Mesendoderm (in vitro differentiated cells): Measurements from ENCODE around the gene TXN2.
"Not testable (repeated sequence)": the region's sequence is repeated elsewhere in the genome, so short reads cannot be mapped to it uniquely, and the experiment has no call there.

ENCODE experiments used
- DNase-seq: peaks from one replicate; pipeline ENCODE4 v3.0.0; 2013
- H2AK5ac ChIP-seq: 2 replicates; pipeline ENCODE4 v1.6.1; 2013; ENCODE audit warnings: low read length, inconsistent platforms
- H2BK120ac ChIP-seq: 2 replicates; pipeline ENCODE4 v1.6.1; 2013; ENCODE audit warnings: low read depth, mild to moderate bottlenecking, low read length, moderate library complexity, mixed read lengths
- H2BK15ac ChIP-seq: replicated peaks from 2 replicates; pipeline ENCODE4 v1.6.1; 2013; ENCODE audit warnings: low read depth, mild to moderate bottlenecking, moderate library complexity
- H2BK5ac ChIP-seq: 2 replicates; pipeline ENCODE4 v1.6.1; 2013; ENCODE audit warnings: low read length, inconsistent platforms
- H3K18ac ChIP-seq: 2 replicates; pipeline ENCODE4 v1.6.1; 2013; ENCODE audit warnings: mild to moderate bottlenecking, low read length, mixed read lengths
- H3K23ac ChIP-seq: one replicate; pipeline ENCODE4 v1.6.1; 2013; ENCODE audit warnings: low read length
- H3K27ac ChIP-seq: 2 replicates; pipeline ENCODE4 v1.5.1; 2013; ENCODE audit warnings: low read depth, mild to moderate bottlenecking, inconsistent platforms, low read length, moderate library complexity
- H3K27me3 ChIP-seq: 2 replicates; pipeline ENCODE4 v1.6.1; 2013; ENCODE audit warnings: low read length, control low read depth, mild to moderate bottlenecking, inconsistent platforms; ENCODE audit not compliant: insufficient read depth, poor library complexity
- H3K36me3 ChIP-seq: 2 replicates; pipeline ENCODE4 v1.6.1; 2013; ENCODE audit warnings: low read length, inconsistent platforms; ENCODE audit not compliant: control insufficient read depth, insufficient read depth
- H3K4ac ChIP-seq: one replicate; pipeline ENCODE4 v1.6.1; 2013; ENCODE audit warnings: low read depth, mild to moderate bottlenecking, low read length, moderate library complexity
- H3K4me1 ChIP-seq: 2 replicates; pipeline ENCODE4 v1.6.1; 2013; ENCODE audit warnings: low read depth, low read length, inconsistent platforms; ENCODE audit not compliant: control insufficient read depth
- H3K4me2 ChIP-seq: 2 replicates; pipeline ENCODE4 v1.6.1; 2013; ENCODE audit warnings: low read length
- H3K4me3 ChIP-seq: 2 replicates; pipeline ENCODE4 v1.5.1; 2013; ENCODE audit warnings: mild to moderate bottlenecking, low read length
- H3K56ac ChIP-seq: one replicate; pipeline ENCODE4 v1.6.1; 2013; ENCODE audit warnings: low read length
- H3K79me1 ChIP-seq: 2 replicates; pipeline ENCODE4 v1.6.1; 2013; ENCODE audit warnings: low read length, inconsistent platforms
- H3K79me2 ChIP-seq: 2 replicates; pipeline ENCODE4 v1.6.1; 2013; ENCODE audit warnings: mild to moderate bottlenecking, low read length; ENCODE audit not compliant: control insufficient read depth, insufficient read depth
- H3K9ac ChIP-seq: 2 replicates; pipeline ENCODE4 v1.6.1; 2013; ENCODE audit warnings: low read length, inconsistent platforms
- H4K5ac ChIP-seq: one replicate; pipeline ENCODE4 v1.6.1; 2013; ENCODE audit warnings: low read length
- H4K8ac ChIP-seq: one replicate; pipeline ENCODE4 v1.6.1; 2013; ENCODE audit warnings: low read depth, mild to moderate bottlenecking, control low read depth, low read length, moderate library complexity
- WGBS: extraction: QIAGEN DNeasy Blood & Tissue Kit; methylation state at CpG from one replicate; pipeline ENCODE4 v1.1.7; 2013; ENCODE audit warnings: low lambda C conversion rate, missing lambda C conversion rate; ENCODE audit not compliant: insufficient coverage; ENCODE audit errors: extremely low coverage; 5-methylcytosine and 5-hydroxymethylcytosine counted together

The TXN2 gene

DNA sequence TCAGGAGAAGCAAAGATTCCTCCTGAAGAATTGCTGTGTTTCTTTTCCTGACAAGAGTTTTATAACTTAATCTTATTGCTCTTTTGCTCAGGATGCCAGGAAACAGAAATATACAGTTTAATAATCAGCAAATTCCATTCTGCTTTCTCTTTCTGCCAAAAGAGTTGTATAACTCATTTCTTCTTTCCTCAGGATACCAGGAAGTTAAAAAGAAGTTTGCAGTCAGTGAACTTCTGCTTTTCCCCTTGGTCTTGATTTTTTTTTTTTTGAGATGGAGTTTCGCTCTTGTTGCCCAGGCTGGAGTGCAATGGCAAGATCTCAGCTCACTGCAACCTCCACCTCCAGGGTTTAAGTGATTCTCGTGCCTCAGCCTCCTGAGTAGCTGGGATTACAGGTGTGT lies 38.5 kb upstream of the TXN2 start:
- H3K4me1 ChIP-seq, H3K79me2 ChIP-seq, DNase-seq, H2BK120ac ChIP-seq, H3K9ac ChIP-seq, H3K27me3 ChIP-seq, H2AK5ac ChIP-seq, H3K4me3 ChIP-seq, H3K4ac ChIP-seq, H2BK15ac ChIP-seq, H2BK5ac ChIP-seq, H3K27ac ChIP-seq, H3K23ac ChIP-seq, H3K56ac ChIP-seq, H4K5ac ChIP-seq, H3K18ac ChIP-seq, H3K4me2 ChIP-seq, H3K79me1 ChIP-seq, H4K8ac ChIP-seq: not testable (repeated sequence)
- H3K36me3 ChIP-seq = peaks cover 39% of the 10 kb centered on the region
- no CpG with 5 or more reads among the region's 2 CpGs for WGBS

DNA sequence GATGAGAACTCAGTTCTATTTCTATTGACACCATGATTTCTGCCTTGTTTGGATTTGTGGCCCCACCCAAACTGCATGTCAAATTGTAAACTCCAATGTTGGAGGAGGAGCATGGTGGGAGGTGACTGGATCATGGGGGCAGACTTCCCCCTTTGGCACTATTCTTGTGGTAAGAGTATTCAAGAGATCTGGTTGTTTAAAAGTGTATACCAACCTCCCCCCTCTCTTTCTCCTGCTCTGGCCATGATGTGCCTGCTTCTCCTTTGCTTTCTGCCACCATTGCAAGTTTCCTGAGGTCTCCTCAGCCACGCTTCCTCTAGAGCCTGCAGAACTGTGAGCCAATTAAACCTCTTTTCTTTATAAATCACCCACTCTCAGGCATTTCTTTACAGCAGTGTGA lies 33.3 kb upstream of the TXN2 start:
- Histone ChIP-seq H4K8ac (no peak overlapping the region), H3K27me3 (no peaks in the 10 kb centered on the region), H3K4me2 (no peak overlapping the region), H3K4ac (no peak overlapping the region), H3K9ac (no peak overlapping the region), H2BK15ac (no peak overlapping the region), H3K18ac (no peak overlapping the region), H2BK5ac (no peak overlapping the region), H3K23ac (no peak overlapping the region), H3K56ac (no peak overlapping the region), H2BK120ac (no peak overlapping the region), H3K79me2 (no peaks in the 10 kb centered on the region), H4K5ac (no peak overlapping the region), H3K79me1 (no peaks in the 10 kb centered on the region), H2AK5ac (no peak overlapping the region), H3K36me3 (peaks cover 47% of the 10 kb centered on the region), H3K4me1 (no peaks in the 10 kb centered on the region), H3K27ac (no peak overlapping the region), H3K4me3 (no peak overlapping the region)
- DNase-seq = no peak
- no CpG with 5 or more reads among the region's 1 CpG for WGBS

DNA sequence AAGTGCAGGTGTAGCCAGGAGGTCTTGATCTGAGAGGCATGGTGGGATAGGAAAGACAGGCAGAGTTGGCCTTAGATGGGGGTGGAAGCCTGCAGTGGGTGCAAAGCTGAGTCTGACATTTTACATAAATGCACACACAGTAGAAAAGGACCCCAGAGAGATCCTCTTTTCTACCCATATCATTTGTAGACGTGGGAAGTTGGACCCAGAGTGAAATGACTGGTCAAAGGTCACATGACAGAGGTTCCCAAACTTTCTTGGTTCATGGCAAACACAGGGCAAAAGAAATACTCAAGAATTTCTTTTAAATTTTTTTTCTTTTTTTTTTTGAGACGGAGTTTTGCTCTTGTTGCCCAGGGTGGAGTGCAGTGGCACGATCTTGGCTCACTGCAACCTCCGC lies 31.6 kb upstream of the TXN2 start:
- no peak overlapping the region for H2AK5ac ChIP-seq
- H3K27ac ChIP-seq = no peak overlapping the region
- WGBS = no CpG with 5 or more reads among the region's 4 CpGs
- no peak overlapping the region for H3K4ac ChIP-seq
- no peak overlapping the region for H3K56ac ChIP-seq
- no peaks in the 10 kb centered on the region for H3K27me3 ChIP-seq
- H3K23ac ChIP-seq = no peak overlapping the region
- no peak for DNase-seq
- no peak overlapping the region for H4K8ac ChIP-seq
- no peak overlapping the region for H2BK15ac ChIP-seq
- H3K79me1 ChIP-seq = no peaks in the 10 kb centered on the region
- no peak overlapping the region for H2BK5ac ChIP-seq
- no peaks in the 10 kb centered on the region for H3K79me2 ChIP-seq
- no peak overlapping the region for H4K5ac ChIP-seq
- no peak overlapping the region for H3K4me3 ChIP-seq
- no peak overlapping the region for H3K9ac ChIP-seq
- no peak overlapping the region for H3K18ac ChIP-seq
- H3K4me2 ChIP-seq = no peak overlapping the region
- no peak overlapping the region for H2BK120ac ChIP-seq
- H3K36me3 ChIP-seq = peaks cover 34% of the 10 kb centered on the region
- no peaks in the 10 kb centered on the region for H3K4me1 ChIP-seq

DNA sequence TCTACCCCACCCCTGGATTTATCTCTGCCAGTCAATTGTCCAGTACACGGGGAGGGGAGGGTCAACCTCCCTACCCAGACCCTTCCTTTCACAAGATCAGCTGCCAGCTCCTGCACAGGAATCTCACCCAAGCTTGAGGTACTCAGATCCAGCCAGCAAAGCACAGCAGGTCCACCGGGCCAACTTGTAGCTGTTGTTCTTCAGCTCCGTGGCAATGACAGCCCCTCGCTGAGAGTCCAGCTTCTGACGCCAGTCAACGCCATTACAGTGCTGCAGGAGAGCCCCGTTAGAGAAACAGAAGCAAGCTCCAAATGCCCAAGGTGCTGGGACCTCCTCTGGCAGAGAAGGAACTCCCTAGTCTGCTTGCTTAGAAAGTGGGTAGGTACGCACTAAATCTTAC lies 30.9 kb upstream of the TXN2 start:
- Histone ChIP-seq H2AK5ac (no peak overlapping the region), H3K4me1 (no peaks in the 10 kb centered on the region), H3K27me3 (no peaks in the 10 kb centered on the region), H3K4me2 (no peak overlapping the region), H3K79me1 (no peaks in the 10 kb centered on the region), H2BK15ac (no peak overlapping the region), H3K23ac (no peak overlapping the region), H4K5ac (no peak overlapping the region), H4K8ac (no peak overlapping the region), H3K18ac (no peak overlapping the region), H2BK120ac (no peak overlapping the region), H3K27ac (no peak overlapping the region), H2BK5ac (no peak overlapping the region), H3K36me3 (peaks cover 33% of the 10 kb centered on the region), H3K4me3 (no peak overlapping the region), H3K4ac (no peak overlapping the region), H3K9ac (no peak overlapping the region), H3K79me2 (no peaks in the 10 kb centered on the region), H3K56ac (no peak overlapping the region)
- DNase-seq = no peak
- no CpG with 5 or more reads among the region's 8 CpGs for WGBS

DNA sequence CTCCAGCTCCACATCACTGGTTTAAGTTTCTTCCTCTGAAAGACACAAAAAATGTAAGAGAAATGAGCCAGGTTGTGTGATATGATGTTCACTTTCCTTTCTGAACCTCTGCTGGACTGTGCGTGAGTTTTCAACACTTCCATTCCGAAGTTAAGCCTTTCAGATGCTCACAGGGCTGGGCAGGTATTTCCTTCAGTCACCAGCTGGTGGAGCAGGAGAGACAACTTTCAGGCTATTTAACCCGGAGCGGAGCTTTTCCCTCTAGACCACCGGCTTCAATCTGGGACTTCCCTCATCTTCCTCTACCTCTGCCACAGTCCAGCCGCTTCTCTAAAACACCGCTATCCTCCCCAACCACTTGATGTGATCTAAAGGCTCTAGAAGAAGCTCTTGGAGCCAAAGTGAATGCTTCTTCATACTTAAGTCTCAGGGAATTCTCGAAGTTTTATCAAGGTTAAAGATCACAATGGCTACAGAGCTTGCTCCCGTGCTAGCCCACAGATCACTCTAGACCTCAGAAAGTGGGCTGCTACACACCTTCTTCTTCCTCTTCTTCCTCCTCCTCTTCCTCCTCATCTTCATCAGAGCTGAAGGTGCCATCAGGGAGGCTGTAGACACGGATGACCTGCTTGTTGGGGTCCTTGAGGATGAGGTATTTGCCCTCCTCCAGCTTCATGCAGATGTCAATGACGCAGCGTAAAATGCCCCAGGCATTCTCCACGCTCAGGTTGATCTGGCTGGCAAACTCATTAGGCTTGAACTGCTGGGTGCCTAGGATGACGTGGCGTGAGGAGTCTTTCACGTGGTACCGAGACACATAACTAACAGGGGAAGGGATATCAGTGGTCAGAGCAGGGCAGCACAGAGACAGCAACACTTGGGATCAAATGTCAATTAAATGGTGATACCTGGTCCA lies 29.8 kb upstream of the TXN2 start:
- peak; percentile 75 for DNase-seq
- Histone ChIP-seq H2AK5ac (no peak overlapping the region), H3K79me1 (no peaks in the 10 kb centered on the region), H2BK15ac (no peak overlapping the region), H2BK120ac (no peak overlapping the region), H3K56ac (no peak overlapping the region), H4K8ac (no peak overlapping the region), H3K27ac (no peak overlapping the region), H3K4me3 (no peak overlapping the region), H3K4me2 (no peak overlapping the region), H3K36me3 (peaks cover 28% of the 10 kb centered on the region), H3K4ac (no peak overlapping the region), H4K5ac (no peak overlapping the region), H2BK5ac (no peak overlapping the region), H3K23ac (no peak overlapping the region), H3K9ac (no peak overlapping the region), H3K27me3 (no peaks in the 10 kb centered on the region), H3K18ac (no peak overlapping the region), H3K4me1 (no peaks in the 10 kb centered on the region), H3K79me2 (no peaks in the 10 kb centered on the region)
- no CpG with 5 or more reads among the region's 17 CpGs for WGBS

DNA sequence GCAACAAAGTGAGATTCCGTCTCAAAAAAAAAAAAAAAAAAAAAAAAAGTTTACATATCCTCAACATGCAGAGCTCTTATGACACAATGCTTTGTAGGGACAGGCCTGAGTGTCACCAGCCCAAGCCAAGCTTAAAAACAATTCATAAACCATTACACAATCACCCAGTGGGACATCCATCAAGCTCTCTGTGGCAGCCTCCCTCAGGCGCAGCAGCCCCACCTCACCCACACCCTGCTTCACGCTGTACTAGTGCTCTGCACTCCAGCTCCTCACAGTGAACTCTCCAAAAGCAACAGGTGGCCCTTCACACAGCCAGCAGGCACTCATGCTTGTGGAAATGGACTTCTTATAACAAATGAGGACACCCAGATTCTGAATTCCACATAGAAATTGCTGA lies 28.9 kb upstream of the TXN2 start:
- H3K9ac ChIP-seq = no peak overlapping the region
- no peak overlapping the region for H2BK120ac ChIP-seq
- H3K79me1 ChIP-seq = no peaks in the 10 kb centered on the region
- DNase-seq = no peak
- H3K27me3 ChIP-seq = no peaks in the 10 kb centered on the region
- H3K4me3 ChIP-seq = no peak overlapping the region
- peaks cover 26% of the 10 kb centered on the region for H3K36me3 ChIP-seq
- H3K4ac ChIP-seq = no peak overlapping the region
- no peak overlapping the region for H3K23ac ChIP-seq
- H3K18ac ChIP-seq = no peak overlapping the region
- H2BK5ac ChIP-seq = no peak overlapping the region
- no peaks in the 10 kb centered on the region for H3K4me1 ChIP-seq
- H2AK5ac ChIP-seq = no peak overlapping the region
- no peak overlapping the region for H4K5ac ChIP-seq
- no peak overlapping the region for H3K27ac ChIP-seq
- H3K79me2 ChIP-seq = no peaks in the 10 kb centered on the region
- H3K56ac ChIP-seq = no peak overlapping the region
- WGBS = no CpG with 5 or more reads among the region's 3 CpGs
- H2BK15ac ChIP-seq = no peak overlapping the region
- H3K4me2 ChIP-seq = no peak overlapping the region
- no peak overlapping the region for H4K8ac ChIP-seq
